T-helper 1 cell (primary cell): Measurements from ENCODE around the gene ZBTB17.
A peak's percentile ranks its signal among the peaks of the same experiment; 100 is the strongest.
"Not testable (repeated sequence)": the region's sequence is repeated elsewhere in the genome, so short reads cannot be mapped to it uniquely, and the experiment has no call there.

Experiments used
- DNase-seq, 5 donors: peaks; one replicate each; pipeline ENCODE4 v3.0.0-alpha.2; 2012 to 2020

Gene ZBTB17

DNA sequence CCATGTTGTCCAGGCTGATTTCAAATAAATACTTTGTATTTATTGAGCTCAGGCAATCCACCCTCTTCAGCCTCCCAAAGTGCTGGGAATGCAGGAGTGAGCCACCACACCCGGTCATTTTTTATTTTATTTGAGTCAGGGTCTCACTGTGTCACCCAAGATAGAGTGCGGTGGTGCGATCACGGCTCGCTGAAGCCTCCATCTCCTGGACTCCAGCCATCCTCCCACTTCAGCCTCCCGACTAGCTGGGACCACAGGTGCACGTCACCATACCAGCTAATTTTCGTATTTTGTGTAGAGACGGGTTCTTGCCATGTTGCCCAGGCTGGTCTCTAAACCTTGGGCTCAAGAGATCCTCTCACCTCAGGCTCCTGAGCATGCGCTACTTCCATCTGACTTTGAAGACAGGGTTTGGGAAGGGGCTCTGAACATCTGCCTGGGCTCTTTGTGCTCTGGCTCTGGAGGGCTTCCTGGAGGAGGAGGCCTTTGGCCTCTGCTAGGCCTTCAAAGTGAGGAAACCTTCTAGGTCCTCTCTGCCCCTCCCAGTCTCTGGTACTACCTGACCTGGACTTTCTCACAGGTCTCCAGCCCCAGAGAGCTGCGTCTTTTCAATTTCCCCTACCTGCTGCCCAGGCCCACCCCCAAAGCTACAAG is 36.2 kb upstream of the ZBTB17 start:
- no peak for DNase-seq

DNA sequence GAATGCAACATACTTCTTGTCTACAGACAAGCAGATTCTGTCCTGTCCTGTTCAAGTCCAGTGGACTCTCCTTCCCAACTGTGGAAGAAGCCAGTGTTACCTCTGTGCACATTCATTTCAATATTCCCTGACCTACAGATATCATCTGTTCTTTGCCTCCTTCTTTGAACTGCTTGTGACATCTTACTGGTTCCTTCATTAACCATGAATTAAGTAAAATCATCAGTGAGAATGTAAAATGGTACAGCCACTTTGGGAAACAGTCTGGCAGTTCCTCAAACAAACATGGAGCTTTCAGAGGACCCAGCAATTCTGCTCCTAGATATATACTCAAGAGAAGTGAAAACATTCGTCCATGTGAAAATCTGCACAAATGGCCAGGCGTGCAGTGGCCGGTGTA is 34.9 kb upstream of the ZBTB17 start:
- no peak for DNase-seq

DNA sequence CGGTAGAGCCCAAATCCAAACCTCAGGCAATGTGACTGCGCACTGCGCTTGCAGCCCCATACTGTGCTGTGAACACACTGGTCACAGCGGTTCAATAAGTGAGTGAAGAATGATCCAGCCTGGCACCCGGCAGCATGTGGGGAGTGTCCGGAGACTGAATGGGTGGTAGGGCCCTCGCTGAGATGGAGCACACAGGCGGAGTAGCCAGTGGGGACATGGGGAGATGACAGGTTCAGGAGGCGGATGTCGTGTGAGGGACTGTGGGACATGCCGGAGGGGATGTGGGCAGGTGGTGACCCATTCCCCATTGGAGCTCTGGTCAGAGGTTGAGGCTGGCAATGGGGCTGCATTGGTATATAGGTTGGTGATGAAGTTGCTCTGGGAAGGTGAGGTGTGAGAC is 33.8 kb upstream of the ZBTB17 start:
- DNase-seq: no peak

DNA sequence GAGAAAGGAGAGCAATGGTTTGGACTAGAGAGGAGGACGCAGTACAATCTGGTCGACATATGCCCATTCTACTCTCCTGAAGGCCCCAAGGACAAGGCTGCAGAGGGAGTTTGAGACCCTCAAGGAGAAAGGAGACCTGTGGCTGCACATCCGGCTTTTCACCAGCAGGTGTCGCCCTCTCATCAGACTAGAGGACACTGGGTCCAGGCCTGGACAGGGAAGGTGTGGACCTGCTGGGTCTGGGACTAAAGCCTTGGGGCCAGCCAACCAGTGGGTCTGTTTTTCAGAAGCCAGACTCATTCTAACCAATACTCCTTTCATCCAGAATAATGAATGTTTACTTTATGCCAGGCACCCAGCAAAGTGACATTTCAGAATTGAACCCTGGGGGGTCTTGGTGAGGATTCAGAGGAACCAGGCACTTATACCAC is 33.1 kb upstream of the ZBTB17 start:
- peak; percentile 35 to 73 (median 50) for DNase-seq

DNA sequence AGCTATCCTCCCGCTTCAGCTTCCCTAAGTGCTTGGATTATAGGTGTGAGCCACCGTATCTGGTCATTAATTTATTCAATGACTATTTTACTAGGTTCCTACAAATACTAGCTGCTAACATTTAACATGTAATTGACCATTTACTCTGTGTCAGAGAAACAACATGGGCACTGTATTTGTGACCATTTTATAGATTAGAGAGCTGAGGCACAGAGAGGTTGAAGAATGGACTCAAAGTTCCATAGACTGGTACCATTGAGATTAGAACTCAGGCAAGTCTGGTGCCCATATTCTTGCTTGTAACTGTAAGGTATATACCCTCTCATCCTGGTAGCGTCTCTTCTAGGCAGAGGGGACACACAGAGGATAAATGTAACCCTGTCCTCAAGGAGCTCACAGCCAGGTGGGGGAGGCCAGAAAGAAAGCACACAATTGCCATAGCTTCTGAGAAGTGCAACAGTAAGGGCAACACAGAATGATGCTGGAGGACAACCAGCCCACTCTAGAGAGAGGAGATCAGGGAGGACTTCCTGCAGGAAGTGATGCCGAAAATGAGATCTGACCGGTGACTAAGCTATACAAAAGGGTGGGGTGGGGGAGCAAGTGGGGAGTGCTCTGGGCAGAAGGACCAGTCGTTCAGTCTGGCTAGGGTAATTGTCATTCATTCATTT is 31.9 kb upstream of the ZBTB17 start:
- no peak for DNase-seq

DNA sequence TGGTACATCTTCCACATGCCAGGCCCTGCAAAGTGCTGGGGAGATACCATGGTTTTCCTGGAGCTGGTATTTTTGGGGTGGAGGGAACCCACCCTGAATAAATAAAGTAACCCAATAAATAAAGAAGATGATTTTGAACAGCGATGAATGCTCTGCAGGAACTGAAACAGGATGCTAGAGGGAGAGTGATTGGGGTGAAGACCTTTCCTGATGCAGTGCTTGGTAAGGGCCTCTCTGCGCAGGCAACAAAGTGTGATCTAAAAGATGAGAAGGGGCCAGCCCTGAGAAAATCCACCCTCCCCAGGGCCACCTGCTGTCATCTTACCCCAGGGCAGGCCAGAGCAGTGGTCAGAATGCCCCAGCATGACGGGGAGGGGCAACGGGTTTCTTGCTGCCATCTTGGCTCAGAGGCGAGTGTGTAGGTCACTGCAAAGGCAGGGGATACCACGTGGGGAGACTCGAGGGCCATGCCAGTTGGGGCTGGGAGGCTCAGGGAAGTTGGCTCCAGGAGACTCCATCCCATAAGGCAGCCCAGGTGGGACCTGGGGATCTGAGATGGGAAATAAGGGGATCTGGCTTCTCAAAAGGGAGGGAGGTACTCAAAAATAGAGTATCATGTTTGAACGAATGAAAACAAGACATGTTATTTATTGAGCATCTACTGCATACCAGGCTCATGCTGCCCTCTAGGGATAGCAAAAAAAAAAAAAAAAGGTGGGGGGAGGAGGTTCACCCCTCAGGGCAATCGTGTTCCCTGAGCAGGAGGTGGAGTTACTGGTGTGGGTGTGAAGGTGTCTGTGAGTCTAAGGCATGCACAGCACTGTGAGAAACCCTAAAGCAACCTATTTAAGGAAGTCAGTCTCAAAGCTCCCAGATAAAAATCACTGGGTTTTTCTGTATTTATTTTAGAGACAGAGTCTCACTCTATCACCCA is 30.9 kb upstream of the ZBTB17 start:
- DNase-seq: peak in 1 of 5 donors; percentile 33

DNA sequence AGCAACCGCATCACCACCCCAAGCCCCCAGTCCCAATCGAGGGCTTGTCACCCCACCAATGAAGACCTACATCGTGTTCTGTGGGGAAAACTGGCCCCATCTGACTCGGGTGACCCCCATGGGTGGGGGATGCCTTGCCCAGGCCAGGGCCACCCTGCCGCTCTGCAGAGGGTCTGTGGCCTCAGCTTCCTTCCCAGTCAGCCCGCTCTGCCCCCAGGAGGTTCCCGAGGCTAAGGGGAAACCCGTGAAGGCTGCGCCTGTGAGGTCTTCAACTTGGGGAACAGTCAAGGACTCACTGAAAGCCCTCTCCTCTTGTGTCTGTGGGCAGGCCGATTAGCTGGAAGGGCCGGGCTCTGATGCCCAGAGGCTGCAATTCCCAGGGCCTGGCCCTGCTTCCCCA is 30.1 kb upstream of the ZBTB17 start:
- no peak for DNase-seq

DNA sequence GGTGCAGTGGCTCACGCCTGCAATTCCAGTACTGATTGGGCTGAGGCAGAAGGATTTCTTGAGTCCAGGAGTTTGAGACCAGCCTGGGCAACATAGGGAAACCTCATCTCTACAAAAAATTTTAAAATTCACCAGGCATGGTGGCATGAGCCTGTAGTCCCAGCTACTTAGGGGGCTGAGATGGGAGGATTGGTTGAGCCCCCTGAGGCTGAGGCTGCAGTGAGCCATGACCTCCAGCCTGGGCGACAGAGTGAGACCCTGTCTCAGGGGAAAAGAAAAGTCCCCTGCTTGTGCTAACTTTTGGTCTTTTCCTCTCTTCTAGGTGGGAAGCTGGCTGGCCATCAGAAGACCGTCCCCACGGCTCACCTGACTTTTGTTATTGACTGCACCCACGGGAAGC is 29.7 kb upstream of the ZBTB17 start:
- no peak for DNase-seq

DNA sequence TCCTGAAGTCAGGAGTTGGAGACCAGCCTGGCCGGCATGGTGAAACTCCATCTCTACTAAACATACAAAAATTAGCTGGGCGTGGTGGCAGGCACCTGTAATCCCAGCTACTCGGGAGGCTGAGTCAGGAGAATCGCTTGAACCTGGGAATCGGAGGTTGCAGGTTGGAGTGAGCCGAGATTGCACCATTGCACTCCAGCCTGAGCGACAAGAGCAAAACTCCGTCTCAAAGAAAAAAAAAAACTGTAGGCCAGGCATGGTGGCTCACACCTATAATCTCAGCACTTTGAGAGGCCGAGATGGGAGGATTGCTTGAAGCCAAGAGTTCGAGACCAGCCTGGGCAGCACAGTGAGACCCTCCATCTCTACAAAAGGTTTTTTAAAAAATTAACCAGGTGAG is 25.4 kb upstream of the ZBTB17 start:
- not testable (repeated sequence) for DNase-seq

DNA sequence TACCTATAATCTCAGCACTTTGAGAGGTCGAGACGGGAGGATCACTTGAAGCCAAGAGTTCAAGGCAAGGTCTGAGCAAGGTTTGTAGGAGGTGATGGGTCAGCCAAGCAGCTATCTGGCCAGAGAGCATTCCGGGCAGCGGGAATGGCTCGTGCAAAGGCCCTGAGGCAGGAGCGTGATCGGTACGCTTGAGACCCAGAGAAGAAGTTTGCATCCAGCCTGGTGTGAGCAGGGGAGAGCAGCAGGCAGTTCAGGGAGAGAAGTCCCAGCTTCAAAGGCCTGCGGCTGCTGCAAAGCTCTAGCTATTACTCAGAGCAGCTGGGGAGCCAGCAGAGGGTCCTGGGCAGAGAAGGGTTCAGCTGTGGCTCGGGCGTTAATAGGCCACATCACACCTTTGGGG is 23.0 kb upstream of the ZBTB17 start:
- no peak for DNase-seq

DNA sequence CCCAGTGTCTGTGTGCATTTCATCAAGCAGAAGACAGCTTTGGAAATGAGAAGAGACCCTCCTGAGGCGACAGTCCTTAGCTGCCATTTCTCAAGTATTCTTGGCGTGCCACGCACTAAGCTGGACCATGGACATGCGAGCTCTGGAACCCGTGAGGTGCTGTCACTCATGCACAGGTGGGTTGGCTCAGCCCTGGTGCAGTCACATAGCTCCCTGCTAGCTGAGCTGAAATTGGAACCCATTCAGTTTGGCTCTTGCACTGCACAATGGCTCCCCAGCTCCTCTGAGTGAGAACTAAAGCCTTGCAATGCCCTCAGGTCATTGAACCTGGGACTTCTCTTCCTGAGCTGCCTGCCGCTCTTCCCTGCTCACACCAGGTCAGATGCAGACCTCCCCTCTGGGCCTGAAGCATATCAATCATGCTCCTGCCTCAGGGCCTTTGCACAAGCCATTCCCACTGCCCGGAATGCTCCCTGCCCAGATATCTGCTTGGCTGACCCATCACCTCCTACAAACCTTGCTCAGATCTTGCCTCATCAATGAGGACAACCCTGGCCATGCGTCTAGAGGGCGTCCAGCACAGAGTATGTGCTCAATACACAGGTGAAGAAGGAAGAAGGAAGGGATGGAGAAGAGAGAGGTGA is 21.9 kb upstream of the ZBTB17 start:
- DNase-seq: no peak

DNA sequence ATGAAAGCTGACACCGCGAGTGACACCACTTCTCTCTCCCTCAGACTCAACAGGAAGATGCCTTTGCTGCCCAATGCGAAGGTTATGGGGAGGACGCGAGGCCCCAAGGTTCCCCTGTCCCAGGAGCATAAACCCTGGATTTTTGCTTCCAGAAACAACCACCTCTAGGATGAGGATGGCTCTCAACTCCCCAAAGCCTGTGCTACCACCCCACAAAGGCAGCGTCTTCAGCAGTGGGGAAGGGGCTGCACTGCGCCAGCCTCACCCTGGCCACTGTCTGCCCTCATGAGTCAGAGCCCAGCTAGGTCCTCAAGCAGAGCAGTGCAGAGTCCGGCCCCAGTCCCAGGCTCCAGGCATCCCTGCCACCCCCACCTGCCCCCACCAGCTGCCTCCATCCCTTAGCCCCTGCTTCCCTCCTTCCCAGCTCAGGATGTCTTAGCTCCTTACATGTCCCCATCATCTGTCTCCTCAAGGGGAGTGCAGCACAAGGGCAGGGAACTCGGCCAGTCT is 21.2 kb upstream of the ZBTB17 start:
- no peak for DNase-seq

DNA sequence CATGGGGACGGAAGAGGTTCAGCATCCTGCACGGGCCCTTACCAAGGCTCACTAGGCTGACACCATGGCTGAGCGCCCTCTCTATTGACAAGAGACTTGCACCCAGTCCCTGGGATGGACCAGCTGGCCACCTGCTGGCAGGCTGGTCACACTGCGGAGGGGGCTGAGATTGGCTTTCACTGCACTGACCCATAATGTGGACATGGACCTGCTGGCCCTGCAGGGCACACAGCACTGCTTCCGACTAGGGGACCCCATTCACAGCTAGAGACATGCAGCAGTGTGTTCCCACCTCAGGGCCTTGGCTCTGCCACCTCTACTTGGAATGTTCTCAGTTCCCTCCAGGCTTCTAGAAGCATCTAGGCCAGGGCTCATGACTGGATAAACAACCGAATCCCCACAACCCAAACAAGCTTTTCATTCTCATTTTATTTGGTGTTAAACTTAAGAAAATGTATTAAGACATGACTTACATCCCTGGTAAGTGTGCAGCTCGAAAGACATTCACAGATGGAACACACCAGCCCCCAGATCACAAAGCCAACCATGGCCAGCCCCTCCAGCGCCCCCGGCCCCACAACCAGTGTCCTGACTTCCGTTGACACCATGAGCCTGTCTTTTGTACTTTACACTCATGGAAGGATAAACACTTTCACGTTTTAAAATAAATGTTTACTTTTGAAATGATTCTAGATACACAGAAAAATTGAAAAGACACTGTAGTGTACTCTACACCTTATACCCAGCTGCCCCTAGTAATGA is 18.9 kb upstream of the ZBTB17 start:
- DNase-seq: peak in 1 of 5 donors; percentile 48

DNA sequence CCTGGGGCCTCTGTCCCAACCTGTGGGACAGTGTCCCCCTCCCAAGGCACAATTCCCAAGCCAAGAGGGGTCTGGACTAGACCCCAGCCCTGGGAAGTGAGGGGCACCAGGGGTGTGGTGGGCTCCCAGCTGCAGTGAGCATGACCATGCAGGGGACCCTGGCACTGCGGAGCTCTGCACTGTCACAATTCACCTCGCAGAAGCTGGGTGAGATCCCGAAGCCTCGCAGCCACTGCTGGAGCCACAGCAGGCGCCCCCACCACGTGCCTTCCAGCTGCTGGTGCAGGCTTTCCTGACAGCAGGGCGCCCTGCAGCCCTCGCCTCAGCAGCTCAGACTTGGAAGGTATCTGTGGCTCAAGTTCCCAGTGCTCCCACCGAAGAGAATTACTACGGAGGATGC is 18.2 kb upstream of the ZBTB17 start:
- DNase-seq: no peak

DNA sequence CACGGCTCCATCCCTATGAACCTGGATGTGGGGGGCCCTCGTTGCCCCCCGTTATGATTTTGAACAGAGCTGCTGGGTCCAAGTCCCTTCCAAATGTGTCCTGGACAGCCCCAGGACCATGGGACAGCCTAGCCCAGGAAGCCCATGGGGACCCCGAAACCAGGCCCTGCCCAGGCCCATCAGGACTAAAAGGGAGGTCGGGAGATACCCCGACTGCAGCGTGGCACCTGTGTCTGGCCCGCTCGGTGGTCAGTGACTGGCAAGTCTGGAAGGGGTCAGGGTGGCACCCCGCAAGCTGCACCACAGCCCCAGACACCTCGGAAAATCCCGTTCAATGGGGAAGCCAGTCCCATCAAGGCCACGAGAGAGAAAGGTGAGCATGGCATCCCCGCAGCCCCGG is 17.8 kb upstream of the ZBTB17 start:
- DNase-seq: no peak

DNA sequence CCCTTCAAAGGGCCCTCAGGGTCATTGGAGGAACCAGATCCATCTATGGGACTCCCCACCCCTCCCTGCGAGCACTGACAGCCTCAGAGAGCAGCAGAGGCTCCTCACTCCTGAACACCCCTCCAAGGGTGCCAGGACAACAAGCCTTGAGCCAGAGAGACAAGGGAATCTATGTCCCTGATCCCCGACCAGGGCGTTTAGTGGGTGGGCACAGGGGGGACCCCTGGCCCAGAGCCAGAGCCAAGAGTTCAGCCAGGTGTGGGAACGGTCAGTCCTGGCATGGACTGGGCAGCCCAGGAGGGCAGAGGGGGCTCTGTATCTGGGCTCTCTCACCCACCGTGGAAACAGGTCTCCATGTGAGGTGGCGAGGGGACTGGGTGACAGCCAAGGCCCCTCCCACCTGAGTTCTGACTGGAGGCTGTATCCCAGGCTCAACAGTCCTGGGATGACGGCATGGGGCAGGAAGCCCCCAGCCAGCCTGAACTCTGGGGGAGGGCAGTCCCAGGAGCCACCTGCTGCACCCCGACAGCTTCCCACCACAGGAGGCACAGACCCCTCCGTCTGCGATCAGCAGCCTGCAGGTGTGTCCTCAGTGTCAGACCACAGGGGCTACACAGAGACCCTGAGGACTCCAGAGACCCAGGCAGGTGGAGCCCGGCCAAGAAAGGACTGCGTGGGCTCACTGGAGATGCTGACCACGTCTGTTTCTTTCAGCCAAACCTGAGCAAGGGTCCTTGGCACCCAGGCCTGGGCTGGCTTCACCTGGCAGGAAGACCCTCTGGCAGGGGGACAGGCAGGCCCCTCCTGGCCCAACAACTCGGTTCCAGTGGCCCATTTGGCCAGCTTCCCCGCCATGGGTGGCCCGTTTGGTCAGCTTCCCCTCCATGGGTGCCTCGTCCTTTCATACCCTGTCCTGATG is 16.9 kb upstream of the ZBTB17 start:
- DNase-seq: no peak

DNA sequence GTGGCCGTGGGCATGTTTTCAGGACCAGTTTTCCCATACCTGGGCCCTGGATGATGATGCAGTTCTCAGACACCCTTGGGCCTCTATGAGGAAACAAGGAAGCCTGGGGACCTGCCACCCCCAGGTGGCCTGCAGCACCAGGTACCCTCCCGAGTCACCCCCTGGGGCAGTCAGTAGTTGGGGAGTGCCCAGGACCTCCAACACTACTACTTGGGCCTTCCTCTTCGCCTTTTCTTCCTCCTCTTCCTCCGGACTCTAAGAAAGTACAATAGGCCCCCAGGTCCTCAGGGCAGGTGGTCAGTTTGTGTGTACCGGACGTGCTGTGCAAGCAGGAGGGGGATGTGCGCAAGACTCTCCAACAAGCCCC is 16.3 kb upstream of the ZBTB17 start:
- DNase-seq: no peak

DNA sequence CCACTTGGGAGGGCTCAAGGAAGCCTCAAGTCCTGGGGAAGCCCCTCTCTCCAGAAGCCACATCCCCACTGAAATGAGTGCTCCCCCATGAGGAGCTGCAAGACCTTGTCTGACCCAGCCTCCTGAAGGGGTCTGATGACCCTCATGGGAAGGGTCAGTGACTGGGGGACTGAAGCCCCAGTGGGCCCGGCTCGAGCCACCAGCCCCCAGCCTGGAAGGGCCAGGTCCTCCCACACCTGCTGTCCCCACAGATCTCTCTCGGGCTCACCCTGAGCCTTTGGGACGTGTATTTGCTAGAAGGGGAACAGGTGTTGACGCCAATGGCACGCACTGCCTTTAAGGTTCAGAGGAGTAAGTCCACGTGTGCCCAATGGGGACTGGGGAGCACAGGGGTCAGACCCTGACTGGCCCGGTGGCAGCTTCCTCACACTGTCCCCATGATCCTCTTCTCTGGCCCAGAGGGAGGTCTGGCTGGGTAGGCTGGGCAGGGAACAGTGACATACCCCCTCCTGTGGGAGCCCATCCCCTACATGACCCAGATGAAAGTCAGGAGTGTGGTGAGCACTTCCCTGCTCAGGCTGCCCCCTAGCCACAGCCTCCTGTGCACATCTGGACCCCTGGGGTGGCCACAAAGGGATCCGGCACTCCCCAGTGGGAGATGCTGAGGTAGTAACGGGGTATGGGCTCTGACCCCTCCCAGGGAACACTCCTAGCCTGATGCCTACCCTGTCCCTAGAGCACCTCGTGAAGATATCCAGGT is 15.7 kb upstream of the ZBTB17 start:
- DNase-seq: no peak

DNA sequence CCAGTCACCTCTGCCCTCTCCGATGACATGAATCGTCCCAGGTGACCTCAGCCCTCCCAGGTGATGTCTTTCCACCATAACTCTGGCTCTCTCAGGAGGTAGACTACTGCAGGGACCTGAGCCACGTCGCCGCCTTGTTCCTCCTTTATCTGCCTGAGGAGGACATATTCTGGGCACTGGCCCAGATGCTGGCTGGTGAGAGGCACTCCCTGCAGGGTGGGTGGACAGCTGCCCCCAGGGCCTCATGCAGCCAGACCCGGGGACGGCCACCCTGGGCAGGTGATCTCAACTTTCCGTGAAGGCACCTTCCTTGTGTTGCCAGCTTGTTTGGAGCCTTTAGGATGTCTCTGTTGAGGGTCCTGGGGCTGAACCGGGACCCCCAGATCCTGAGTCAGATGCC is 13.9 kb upstream of the ZBTB17 start:
- DNase-seq: no peak
